WTC11 (cell line): Measurements from ENCODE around the gene SLC26A3.

Experiments used
- ATF6 ChIP-seq: sonication (generic); formaldehyde crosslinking; IDR thresholded peaks from 2 replicates; pipeline ENCODE4 v1.8.1; 2023; ENCODE audit warnings: mild to moderate bottlenecking, missing genetic modification reagents
- SMAD3 ChIP-seq: sonication (generic); formaldehyde crosslinking; IDR thresholded peaks from 2 replicates; pipeline ENCODE4 v1.8.0; 2022; ENCODE audit warnings: missing genetic modification reagents, mild to moderate bottlenecking, borderline replicate concordance
- ZNF121 ChIP-seq: sonication (generic); formaldehyde crosslinking; IDR thresholded peaks from 2 replicates; pipeline ENCODE4 v1.8.0; 2023; ENCODE audit warnings: missing genetic modification reagents
- ZNF317 ChIP-seq: sonication (generic); formaldehyde crosslinking; IDR thresholded peaks from 2 replicates; pipeline ENCODE4 v1.8.1; 2023; ENCODE audit warnings: low read depth, mild to moderate bottlenecking, moderate library complexity, missing genetic modification reagents, borderline replicate concordance

GRCh38 chr7:107838816-107839565 lies 36.0 kb upstream of the SLC26A3 start:
- TF ChIP-seq ZNF121 (CRISPR knock-in tag) (no peak), ZNF317 (CRISPR knock-in tag) (no peak), SMAD3 (CRISPR knock-in tag) (no peak), ATF6 (CRISPR knock-in tag) (no peak)
